HG03103 (cell line): Measurements from ENCODE around the gene RAB11FIP3.

ENCODE experiments used
- ATAC-seq: cut with Tn5 transposase; IDR thresholded peaks from one replicate; pipeline ENCODE4 v1.9.1; 2021; ENCODE audit warnings: low read depth; ENCODE audit not compliant: unreplicated experiment

Gene RAB11FIP3

GRCh38 chr16:548586-548985 is 123.1 kb downstream of the RAB11FIP3 start:
- ATAC-seq: no peak

GRCh38 chr16:549544-550263 is 124.3 kb downstream of the RAB11FIP3 start:
- ATAC-seq: no peak

GRCh38 chr16:551210-551609 is 125.8 kb downstream of the RAB11FIP3 start:
- ATAC-seq: no peak

- ATAC-seq: no peak
These were observed 126.7 kb downstream of the RAB11FIP3 start for GRCh38 chr16:552171-552570.

DNA sequence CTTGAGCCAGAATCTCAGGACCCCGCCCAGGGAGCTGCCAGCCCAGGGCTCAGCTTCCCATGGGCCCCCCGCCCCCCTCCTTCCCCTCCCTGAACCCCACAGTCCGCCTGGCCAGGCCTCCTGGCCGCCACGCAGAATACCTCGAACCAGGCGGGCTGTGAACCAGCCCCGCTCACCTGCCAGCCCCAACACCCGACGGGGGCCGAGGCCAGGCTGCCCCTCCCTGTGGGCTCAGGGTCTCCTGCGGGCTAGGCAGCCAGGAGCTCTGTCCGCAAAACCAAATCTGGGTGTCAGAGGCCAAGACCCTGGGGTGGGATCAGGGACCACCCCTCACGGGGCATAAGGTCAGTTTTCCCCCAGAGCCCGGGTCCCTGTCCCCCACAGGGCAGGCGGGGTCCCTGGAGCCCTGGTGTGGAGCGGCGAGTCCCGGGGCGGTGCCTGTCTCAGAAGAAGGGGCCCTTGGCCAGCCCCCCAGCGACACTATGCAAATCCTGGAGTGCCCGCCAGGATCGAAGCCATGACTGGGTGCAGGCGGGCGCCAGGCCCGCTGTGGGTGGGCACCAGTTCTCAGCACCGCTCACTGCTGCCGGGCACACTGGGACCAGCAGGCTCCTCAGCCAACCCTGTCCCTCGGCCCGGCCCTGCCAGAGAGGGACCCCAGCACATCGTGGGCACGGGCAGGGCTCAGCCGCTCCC is 128.3 kb downstream of the RAB11FIP3 start:
- no peak for ATAC-seq

DNA sequence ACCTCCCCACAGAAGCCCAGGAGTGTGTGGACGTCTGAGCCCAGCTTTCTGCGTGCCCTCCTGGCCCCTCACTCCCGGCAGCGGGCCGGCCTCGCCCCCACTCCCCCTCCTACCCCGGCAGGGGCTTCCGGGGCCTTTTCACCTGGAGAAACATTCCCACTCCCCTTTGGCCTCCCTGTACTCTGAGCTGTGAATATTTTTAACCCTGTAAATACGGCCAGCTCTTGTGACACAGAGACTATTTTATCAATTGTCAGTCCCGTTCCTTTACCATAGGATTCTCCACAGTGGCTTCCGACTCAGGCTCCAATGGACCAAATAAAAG is 128.8 kb downstream of the RAB11FIP3 start:
- ATAC-seq: no peak

DNA sequence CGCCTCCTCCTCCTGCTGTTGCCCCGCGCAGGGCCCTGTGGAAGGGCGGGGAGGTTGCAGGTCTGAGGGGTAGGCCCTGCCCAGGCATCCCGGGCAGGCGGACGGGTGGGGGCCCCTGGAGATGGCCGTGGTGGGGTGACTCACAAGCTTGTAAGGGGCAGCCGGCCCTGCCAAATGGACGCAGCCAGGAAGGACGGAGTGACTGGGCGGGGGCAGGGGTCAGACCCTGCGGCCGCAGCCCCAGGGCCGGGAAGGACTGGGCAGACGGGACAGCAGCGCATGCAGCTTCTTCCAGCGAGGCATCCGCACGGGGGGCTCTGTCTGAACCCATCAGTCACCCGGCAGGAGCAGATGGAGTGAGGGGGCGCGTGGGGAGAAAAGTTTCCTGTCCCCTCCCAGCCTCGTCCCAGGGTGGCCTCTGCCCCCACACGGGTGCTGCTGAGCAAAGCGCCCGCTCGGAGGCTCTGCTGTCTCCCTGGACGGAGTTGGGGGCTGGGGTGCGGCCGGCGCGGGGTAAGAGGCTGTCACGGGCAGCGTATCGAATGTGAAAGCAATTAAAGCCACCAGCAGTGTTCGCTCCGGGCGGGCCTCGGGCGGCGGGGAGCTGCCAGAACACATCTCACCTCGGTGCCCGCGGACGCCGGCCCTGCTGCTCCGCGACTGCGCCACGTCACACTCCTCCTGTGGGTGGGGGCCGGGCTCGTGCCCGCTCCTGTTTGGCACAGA is 129.4 kb downstream of the RAB11FIP3 start:
- ATAC-seq: no peak

DNA sequence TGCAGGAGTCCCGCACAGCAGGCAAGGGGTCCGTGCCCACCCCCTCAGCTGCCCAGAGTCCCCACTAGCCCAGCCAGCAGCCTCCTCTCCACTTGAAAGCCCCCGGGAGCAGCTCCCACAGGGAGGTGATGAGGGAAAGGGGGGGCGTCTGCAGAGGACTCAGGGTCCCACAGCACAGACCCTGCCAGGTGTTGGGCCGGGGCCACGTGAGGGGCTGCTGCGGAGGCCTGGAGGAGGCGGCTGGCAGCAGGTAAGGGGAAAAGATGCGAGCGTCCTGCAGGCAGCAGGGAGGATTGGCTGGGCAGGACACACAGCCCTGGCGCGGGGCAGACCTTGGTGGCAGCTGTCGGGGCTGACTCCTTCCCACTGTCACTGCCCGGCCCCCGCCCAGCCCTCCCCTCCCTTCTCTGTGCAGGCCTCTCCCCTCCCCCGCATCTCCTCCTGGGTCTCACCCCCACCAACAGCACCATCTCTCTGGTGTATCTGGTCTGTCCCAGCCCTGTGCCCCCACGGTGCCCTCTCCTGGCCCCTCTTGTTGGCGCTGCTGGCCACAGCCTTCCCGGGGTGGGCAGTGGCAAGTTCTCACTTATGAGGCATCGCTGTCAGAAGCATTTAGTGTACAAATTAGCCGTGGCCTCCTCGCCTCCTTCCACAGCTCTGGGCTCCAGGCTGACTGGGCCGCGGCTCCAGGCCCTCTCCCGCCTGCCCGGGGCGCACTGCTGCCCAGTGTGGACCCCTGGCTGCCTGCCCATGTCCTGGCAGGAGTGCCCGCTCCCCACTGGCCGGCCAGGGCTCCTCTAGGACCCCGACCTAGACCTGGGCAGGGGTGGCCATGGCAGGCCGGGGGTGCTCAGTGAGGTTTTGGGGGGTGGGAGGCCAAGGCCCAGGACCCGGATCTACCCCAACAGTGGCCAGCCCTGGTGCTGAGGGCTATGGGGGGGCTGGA is 130.4 kb downstream of the RAB11FIP3 start:
- no peak for ATAC-seq

DNA sequence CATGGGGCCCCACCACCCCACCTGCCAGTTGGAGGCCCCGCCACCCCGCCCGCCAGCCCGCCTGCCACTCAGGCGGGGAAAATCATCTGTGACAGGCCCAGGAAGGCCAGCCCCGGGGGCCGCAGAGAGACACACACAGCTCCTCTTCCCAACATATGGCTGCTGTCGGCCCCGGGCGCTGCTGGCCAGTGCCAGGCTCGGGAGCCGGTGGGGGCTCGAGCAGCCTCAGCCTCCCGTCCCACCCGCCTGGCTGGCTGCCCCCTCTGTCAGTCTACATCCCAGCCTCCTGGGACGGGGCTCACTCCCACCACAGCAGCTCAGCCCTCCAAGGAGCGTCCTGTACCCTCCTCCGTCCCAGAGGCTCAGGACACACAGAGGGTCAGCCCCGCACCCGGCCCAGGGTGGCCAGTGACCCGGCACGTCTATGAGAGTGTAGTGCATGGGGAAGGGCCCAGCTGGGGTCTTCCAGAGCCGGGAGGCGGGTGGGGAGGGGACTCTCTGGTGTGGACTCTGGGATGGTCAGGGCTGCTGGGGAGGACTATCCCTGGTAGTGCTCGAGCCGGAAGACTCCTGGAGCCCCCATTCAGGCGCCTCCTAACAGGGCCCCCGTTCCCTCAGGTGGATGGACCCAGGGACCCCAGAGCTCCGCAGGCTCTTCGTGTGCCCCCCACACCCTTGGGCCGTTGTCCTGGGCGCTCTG is 131.2 kb downstream of the RAB11FIP3 start:
- no peak for ATAC-seq

DNA sequence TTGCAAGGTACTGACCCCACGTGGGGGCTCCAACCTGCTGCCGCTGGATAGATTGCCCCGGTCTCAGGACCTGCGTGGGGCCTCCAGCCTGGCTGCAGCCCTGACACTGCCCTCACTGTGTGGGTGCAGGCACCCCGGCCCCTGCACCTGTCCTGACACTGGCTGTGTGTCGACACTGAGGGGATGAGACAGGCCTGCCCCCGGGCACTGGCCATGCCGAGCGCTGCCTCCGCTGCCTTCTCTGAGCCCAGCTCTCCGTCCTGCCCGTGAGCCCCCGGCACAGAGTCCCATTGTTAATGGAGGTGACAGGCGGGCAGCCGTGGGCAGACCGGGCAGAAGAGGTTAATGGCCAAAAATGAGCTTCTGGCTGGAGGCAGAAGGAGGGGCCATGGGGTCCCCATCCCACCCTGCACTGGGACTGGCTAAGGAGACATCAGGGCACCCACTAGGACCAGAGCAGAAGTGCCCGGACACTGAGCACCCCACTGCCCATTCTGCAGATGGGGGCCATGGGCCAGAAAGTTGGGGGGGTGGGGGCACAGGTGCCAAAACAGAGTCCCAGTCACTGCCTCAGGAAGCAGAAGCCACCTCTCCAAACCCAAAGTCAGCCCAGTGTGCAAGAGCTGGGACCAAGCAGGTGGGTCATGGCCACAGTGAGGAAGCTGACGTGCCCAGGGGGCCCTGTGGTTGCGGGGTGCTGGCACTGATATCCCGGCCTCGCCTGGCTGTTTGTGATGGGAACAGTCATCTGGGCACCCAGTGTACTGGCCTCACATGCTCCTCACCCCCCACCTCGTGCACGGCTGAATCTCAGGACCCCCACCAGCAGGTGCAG is 132.2 kb downstream of the RAB11FIP3 start:
- no peak for ATAC-seq

DNA sequence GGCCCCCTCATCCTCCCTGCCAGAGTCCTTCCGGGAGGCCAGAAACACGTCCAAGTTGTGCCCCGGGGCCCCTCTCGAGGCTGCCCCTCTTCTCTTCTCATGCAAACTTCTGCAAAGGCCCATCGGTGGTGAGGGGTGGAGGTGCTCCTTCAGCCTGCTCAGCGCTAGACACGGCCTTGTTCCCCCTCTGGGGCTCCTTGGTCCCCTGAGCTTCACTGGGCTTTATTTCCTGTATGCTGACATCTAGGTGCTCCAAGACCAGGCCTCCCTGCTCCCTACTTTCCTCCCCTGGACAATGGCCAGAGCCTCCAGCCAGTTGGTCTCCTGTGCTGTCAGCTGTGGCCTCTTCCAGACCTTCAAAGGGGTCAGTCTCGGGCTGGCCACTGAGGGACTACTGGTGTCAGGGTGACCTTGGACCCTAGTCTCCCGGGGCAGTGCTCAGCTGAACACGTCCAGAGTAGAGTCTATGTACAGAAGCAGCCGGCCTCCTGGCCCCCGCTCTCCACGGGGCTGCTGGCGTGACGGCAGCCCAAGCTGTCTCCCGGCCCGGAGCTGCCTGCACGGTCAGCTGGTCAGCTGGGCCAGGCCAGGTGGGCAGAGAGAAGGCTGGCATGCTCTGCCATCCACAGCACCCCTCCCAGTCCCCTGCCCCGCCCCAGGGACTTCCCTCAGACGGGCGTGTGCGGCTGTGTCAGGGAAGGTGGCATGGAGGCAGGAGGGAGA is 133.0 kb downstream of the RAB11FIP3 start:
- ATAC-seq: no peak

DNA sequence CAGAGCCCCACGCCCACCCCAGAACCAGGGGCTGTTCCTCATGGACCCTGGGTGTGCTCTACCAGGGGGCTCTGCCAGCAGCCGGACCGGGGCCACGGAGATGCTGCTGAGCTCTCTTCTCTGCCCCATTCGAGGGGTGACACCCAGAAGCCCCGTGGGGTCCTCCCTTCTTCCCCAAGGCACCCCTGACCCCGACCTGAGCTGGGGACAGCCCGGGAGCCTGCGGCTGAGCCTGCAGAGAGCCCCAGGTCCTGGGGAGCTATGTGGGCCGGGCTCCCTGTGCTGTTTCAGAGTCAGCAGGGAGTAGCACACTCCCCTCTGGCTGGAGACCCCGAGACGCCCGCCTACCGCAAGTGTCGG is 133.6 kb downstream of the RAB11FIP3 start:
- no peak for ATAC-seq

GRCh38 chr16:559411-560203 is 134.2 kb downstream of the RAB11FIP3 start:
- no peak for ATAC-seq

- no peak for ATAC-seq
These were observed 134.8 kb downstream of the RAB11FIP3 start, which contains the start of gene PRR35 for GRCh38 chr16:560204-560700. Gene PRR35, plus strand, starts transcription at chr16:560394. Its CDS starts 2,901 bp downstream, at chr16:563295.

DNA sequence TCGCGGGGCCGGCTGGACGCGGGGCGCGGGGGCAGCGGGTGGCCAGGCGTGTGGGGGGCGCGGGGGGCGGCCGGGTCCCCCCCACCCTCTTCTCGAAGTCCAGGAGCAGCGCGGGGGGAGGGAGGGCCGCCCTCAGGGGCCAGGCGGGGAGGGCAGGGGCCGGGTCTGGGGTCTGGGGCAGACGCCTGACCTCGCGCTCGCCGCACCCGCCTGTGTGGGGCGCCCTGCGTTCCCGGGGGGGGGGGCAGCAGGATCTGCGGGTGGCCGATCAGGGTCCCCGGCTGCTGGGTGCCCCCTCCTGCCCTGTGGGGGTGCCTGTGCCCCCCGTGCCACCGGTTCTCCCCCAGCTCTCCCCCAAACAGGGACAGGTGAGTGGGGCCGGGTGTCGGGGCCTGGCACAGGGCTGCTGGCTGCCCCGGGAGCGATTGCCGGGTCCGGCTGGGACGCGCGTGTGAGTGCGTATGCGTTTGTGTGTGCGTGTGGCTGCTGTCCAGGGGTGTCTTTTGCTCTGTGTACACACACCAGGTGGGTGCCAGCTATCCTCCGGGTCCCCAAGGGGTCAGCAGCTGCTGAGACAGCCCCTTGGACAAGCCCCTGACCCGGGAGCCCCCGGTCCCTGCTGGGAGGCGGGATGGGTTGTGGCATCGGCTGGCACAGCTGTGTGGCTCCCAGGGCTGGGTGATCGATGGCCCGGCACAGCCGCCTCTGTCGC is 135.4 kb downstream of the RAB11FIP3 start:
- ATAC-seq: no peak

DNA sequence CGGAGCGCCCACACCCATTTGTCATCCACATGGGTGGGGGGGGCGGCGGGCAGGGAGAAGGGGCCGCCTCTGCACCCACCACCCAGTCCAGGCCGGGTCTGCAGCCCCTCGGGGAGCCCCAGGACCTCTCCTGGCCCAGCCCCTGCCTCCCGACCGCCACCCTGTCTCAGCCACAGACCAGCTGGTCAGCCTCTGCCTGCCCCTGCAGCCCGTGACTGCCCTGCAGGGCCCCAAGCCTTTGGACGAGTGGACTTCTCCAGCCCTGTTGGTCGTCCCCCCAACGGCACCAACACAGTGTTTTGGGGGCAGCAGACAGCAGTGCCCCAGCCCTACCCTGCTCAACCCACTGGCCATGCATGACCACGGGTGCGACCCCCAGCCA is 136.0 kb downstream of the RAB11FIP3 start:
- ATAC-seq: no peak
